ENCODE data around the gene ARSD. TPM values are rescaled to one million over a fixed set of nuclear protein-coding genes. Genes with fewer than 3 reads are reported as not detected.

ARSD gene
- polyA plus RNA-seq, 3 donors = 49.0 to 82.2 (median 51.7) TPM

DNA sequence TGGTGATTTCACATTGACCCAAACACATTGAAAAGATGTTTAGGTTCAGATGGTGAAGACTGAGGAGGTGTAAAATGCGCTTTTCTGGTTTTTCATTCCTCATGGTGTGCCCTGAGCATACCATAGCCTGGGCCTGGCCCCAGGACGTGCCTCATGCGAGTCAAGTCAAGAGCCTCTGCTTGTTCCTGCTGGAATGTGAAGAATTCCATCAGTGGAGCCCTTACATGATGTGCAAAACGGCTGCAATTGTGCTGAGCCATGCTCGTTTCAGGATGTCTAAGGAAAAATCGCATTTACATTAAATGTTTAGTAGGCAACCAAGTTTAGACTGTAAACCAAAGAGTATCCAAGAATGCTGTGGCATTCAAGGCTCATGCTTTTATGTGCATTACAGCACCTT is 65.5 kb downstream of the ARSD start:
- DNase-seq = no peak

DNA sequence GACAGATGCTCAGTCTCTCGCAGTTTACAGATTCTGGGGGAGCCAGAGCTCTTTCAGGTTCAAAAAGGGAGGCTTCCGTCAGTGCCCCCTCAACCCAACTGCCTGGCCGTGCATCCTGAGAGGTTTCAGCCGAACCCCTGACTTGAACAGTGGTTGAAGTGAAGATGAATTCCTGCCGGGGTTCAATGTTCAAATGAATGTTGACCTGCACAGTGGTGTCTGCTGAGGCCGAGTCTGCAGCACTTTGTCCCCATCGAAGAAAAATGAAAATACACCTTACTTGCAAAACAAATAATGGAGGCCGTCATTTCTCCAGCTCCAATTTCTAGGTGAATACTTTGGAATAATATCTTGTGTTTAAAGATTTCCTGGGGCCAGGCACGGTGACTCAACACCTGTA is 66.7 kb downstream of the ARSD start:
- no peak for DNase-seq

DNA sequence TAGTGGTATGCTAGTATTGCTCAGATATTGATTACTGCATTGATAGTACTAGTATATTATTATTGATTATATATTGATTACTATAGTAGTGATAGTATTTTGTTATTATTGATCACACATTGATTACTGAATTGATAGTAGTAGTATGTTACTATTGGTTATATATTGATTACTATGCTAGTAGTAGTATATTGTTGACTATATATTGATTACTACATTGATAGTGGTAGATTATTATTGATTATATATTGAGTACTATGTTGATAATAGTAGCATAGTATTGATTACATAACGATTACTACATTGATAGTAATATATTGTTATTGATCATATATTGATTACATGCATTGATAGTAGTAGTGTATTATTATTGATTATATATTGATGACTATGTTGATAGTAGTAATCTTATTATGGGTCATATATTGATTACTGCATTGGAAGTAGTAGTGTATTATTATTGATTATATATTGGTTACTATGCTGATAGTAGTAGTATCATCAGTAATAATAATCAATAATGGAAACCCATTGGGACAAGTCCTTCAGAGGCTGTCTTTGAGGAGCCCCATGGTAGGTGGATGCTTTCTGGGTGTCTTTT is 69.8 kb downstream of the ARSD start:
- DNase-seq = no peak

DNA sequence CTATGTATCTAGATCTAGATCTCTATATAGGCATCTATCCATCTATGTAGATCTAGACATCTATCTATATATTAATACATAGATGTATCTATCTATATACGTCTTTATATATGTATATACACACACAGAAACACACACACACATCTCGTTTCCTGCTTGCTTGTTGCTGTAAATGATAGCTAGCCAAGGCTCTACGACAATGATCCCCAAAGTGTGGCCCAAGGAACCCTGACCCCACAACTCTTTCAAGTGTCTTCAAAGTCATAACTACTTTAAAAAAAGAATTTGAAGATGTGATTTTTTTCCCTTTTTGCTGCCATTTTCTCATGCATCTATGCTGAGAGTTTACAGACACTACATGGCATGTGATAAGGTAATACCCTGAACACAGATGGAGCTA is 71.6 kb downstream of the ARSD start:
- DNase-seq = no peak

DNA sequence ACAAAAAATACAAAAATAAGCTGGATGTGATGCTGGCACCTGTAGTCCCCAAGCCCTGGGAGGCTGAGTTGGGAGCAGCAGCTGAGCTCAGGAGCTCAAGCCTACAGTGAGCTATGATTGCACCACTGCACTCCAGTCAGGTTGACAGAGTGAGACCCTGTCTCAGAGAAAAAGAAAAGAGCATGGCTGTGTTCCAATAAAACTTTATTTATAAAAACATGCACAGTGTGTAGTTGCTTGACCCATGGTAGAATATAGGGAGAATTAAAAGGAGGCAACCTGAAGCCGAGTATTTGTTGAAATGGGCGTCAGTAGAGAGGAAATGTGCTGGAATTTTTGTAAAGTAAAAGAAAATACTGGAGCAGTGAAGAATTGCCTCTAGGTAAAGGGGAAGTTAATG is 73.4 kb downstream of the ARSD start:
- DNase-seq = no peak

DNA sequence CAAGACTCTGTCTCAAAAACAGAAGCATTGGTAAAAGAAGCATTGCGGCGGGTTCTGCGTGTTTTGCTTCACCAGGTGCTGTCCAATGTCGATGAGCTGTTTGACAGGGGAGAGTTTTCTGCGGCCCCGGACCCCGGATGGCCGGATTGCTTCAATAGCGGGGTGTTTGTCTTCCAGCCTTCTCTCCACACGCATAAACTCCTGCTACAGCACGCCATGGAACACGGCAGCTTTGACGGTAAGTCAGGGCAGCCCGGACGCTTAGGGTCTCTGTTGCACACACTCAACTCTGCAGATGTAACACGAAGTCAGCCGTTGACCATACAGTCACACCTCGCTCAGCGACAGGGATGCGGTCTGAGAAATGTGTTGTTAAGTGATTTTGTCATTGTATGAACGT is 74.2 kb downstream of the ARSD start:
- DNase-seq = no peak

Other genes with a start within 250 kb of the ARSD start
- 100 to 1,000 TPM; 130 to 209 (median 193) TPM for gene CD99, start 238.0 kb downstream of the ARSD start, polyA plus RNA-seq (ENCODE audit: insufficient read length in 3 of 3)
- under 1 TPM; 0.25 to 0.33 (median 0.30) TPM for gene XG, start 177.3 kb downstream of the ARSD start, polyA plus RNA-seq (ENCODE audit: insufficient read length in 3 of 3)
- 10 to 100 TPM; 16.4 to 21.5 (median 17.6) TPM for gene GYG2, start 100.4 kb downstream of the ARSD start, polyA plus RNA-seq (ENCODE audit: insufficient read length in 3 of 3)
- not detected for gene ARSH, start 77.2 kb upstream of the ARSD start, polyA plus RNA-seq (ENCODE audit: insufficient read length in 3 of 3)
- gene ARSF, start 112.1 kb upstream of the ARSD start, polyA plus RNA-seq (ENCODE audit: insufficient read length in 3 of 3) = under 1 TPM; 0.18 to 0.34 (median 0.23) TPM